GM18505 (cell line): ENCODE results near the gene ERP44.
"Not testable (repeated sequence)": the region's sequence is repeated elsewhere in the genome, so short reads cannot be mapped to it uniquely, and the experiment has no call there.

Experiments
- ATAC-seq: cut with Tn5 transposase; IDR thresholded peaks from one replicate; pipeline ENCODE4 v1.9.1; 2021; ENCODE audit not compliant: unreplicated experiment
- POLR2A ChIP-seq: IDR thresholded peaks from 4 replicates; pipeline ENCODE4 v1.6.1; 2011; ENCODE audit warnings: borderline replicate concordance; ENCODE audit not compliant: insufficient read depth, insufficient read length; ENCODE audit errors: extremely low read depth

The ERP44 gene

GRCh38 chr9:100028201-100028784 lies 70.5 kb downstream of the ERP44 start:
- ATAC-seq: peak; percentile 87
- TF ChIP-seq POLR2A: no peak

GRCh38 chr9:100027543-100027942 lies 71.3 kb downstream of the ERP44 start:
- TF ChIP-seq POLR2A: no peak
- no peak for ATAC-seq

GRCh38 chr9:100021931-100022330 lies 76.9 kb downstream of the ERP44 start:
- TF ChIP-seq POLR2A: no peak
- ATAC-seq: no peak

GRCh38 chr9:100020121-100020795 lies 78.5 kb downstream of the ERP44 start:
- no peak for ATAC-seq
- no peak for TF ChIP-seq POLR2A

GRCh38 chr9:100019541-100019940 lies 79.3 kb downstream of the ERP44 start:
- ATAC-seq: no peak
- no peak for TF ChIP-seq POLR2A

GRCh38 chr9:100014846-100015245 lies 84.0 kb downstream of the ERP44 start:
- no peak for ATAC-seq

GRCh38 chr9:100013573-100013972 lies 85.2 kb downstream of the ERP44 start:
- no peak for ATAC-seq
- TF ChIP-seq POLR2A: no peak

More at GRCh38 chr9:100014846-100015245, 84.0 kb downstream of the ERP44 start:
- TF ChIP-seq POLR2A: no peak

GRCh38 chr9:100012279-100012678 lies 86.5 kb downstream of the ERP44 start:
- no peak for ATAC-seq
- TF ChIP-seq POLR2A: no peak

GRCh38 chr9:100011062-100011681 lies 87.6 kb downstream of the ERP44 start:
- no peak for TF ChIP-seq POLR2A
- no peak for ATAC-seq

GRCh38 chr9:99999797-100000196 lies 99.0 kb downstream of the ERP44 start:
- ATAC-seq: no peak
- no peak for TF ChIP-seq POLR2A

GRCh38 chr9:99998866-99999265 lies 99.9 kb downstream of the ERP44 start:
- no peak for ATAC-seq
- no peak for TF ChIP-seq POLR2A

- no peak for TF ChIP-seq POLR2A
- no peak for ATAC-seq
Measured at GRCh38 chr9:99998266-99998665, 100.5 kb downstream of the ERP44 start.

- ATAC-seq: not testable (repeated sequence)
Measured at GRCh38 chr9:99990508-99990907, 108.3 kb downstream of the ERP44 start.

- ATAC-seq: no peak
- no peak for TF ChIP-seq POLR2A
Measured at GRCh38 chr9:99986642-99987041, 112.2 kb downstream of the ERP44 start.
